HG02973 (cell line): ENCODE measurements around the gene PLAU.
A peak's percentile ranks its signal among the peaks of the same experiment; 100 is the strongest.

Experiments
- ATAC-seq: cut with Tn5 transposase; IDR thresholded peaks from one replicate; pipeline ENCODE4 v1.9.1; 2021; ENCODE audit warnings: moderate library complexity; ENCODE audit not compliant: unreplicated experiment

PLAU gene

GRCh38 chr10:73910764-73911552 is at the start of gene PLAU:
Gene PLAU, plus strand, starts transcription at chr10:73911132. Its CDS starts 424 bp downstream, at chr10:73911556.
- ATAC-seq: no peak

- no peak for ATAC-seq
Measured at GRCh38 chr10:73862011-73862410, 48.9 kb upstream of the PLAU start.

GRCh38 chr10:73863039-73863817 is 47.7 kb upstream of the PLAU start:
- ATAC-seq: no peak

GRCh38 chr10:73864229-73864628 is 46.7 kb upstream of the PLAU start:
- no peak for ATAC-seq

- no peak for ATAC-seq
Measured at GRCh38 chr10:73865107-73865458, 45.8 kb upstream of the PLAU start.

GRCh38 chr10:73865459-73866442 is 45.2 kb upstream of the PLAU start:
- peak; percentile 52 for ATAC-seq

- ATAC-seq: no peak
Measured at GRCh38 chr10:73866621-73867020, 44.3 kb upstream of the PLAU start.

GRCh38 chr10:73867126-73867807 is 43.7 kb upstream of the PLAU start:
- ATAC-seq: no peak

GRCh38 chr10:73867871-73868631 is 42.9 kb upstream of the PLAU start:
- ATAC-seq: no peak

GRCh38 chr10:73868655-73869195 is 42.2 kb upstream of the PLAU start:
- no peak for ATAC-seq

GRCh38 chr10:73871295-73872189 is 39.4 kb upstream of the PLAU start:
- ATAC-seq: no peak

GRCh38 chr10:73872190-73872710 is 38.7 kb upstream of the PLAU start:
- ATAC-seq: no peak

- ATAC-seq: no peak
Measured at GRCh38 chr10:73873142-73873837, 37.6 kb upstream of the PLAU start.

- no peak for ATAC-seq
Measured at GRCh38 chr10:73873838-73874215, 37.1 kb upstream of the PLAU start.

- ATAC-seq: peak; percentile 78
Measured at GRCh38 chr10:73874267-73875138, 36.4 kb upstream of the PLAU start, which contains the start of gene CAMK2G. Gene CAMK2G, minus strand, starts transcription at chr10:73874555. Its CDS starts 94 bp downstream, at chr10:73874461.

GRCh38 chr10:73875139-73875475 is 35.8 kb upstream of the PLAU start:
- peak; percentile 3 for ATAC-seq

- no peak for ATAC-seq
Measured at GRCh38 chr10:73876157-73876556, 34.8 kb upstream of the PLAU start.
